IMR-90 (cell line): ENCODE measurements around the gene IQSEC1. TPM values are rescaled to one million over a fixed set of nuclear protein-coding genes. Genes with fewer than 3 reads are reported as not detected.

ENCODE experiments used
- ATAC-seq: fragments of 200-7000 bp; cut with Tn5 transposase; 2 replicates; pipeline ENCODE4 v1.9.1; 2020; ENCODE audit warnings: low read depth, mild to moderate bottlenecking, moderate library complexity
- BruUV-seq: library from RNA; stranded (reverse); fragments of 400-500 nt; replicated peaks from 2 replicates; lab custom pipeline; 2021; lab: Mats Ljungman, UMichigan
- CTCF ChIA-PET: fragments of 300-600 bp; formaldehyde crosslinking; extraction: SDS; loops from one replicate; lab custom pipeline; 2021; ENCODE audit warnings: antibody characterized with exemption; lab: Yijun Ruan, JAX
- POLR2A ChIA-PET: fragments of 300-600 bp; sonication (Branson Sonifier 250); formaldehyde crosslinking; loops from one replicate; lab custom pipeline; 2022; ENCODE audit warnings: antibody characterized with exemption; ENCODE audit not compliant: unreplicated experiment; lab: Charles Lee
- DNase-seq: peaks from one replicate; pipeline ENCODE4 v3.0.0; 2013
- H2AFZ ChIP-seq: replicated peaks from 2 replicates; pipeline ENCODE3; 2013; ENCODE audit warnings: low read length, mild to moderate bottlenecking; ENCODE audit not compliant: poor library complexity
- H2AK5ac ChIP-seq: 2 replicates; pipeline ENCODE4 v1.6.1; 2013; ENCODE audit warnings: low read depth, low read length, inconsistent platforms
- H2AK9ac ChIP-seq: replicated peaks from 2 replicates; pipeline ENCODE3; 2013; ENCODE audit warnings: mild to moderate bottlenecking, low read depth, low read length, moderate library complexity; ENCODE audit not compliant: poor library complexity
- H2BK120ac ChIP-seq: 2 replicates; pipeline ENCODE4 v1.6.1; 2013; ENCODE audit warnings: low read depth, low read length, inconsistent platforms
- H2BK15ac ChIP-seq: 3 replicates; pipeline ENCODE4 v1.6.1; 2013; ENCODE audit warnings: low read depth, low read length, inconsistent platforms
- H2BK20ac ChIP-seq: 2 replicates; pipeline ENCODE4 v1.6.1; 2013; ENCODE audit warnings: low read depth, mild to moderate bottlenecking, inconsistent platforms, low read length, moderate library complexity
- H2BK5ac ChIP-seq: 2 replicates; pipeline ENCODE4 v1.6.1; 2013; ENCODE audit warnings: mild to moderate bottlenecking, low read depth, low read length, inconsistent platforms; ENCODE audit not compliant: poor library complexity, severe bottlenecking
- H3K14ac ChIP-seq: replicated peaks from 2 replicates; pipeline ENCODE4 v1.6.1; 2013; ENCODE audit warnings: low read depth, low read length, inconsistent platforms
- H3K18ac ChIP-seq: 2 replicates; pipeline ENCODE4 v1.6.1; 2013; ENCODE audit warnings: low read depth, low read length, control low read depth
- H3K23ac ChIP-seq: 2 replicates; pipeline ENCODE4 v1.6.1; 2013; ENCODE audit warnings: low read depth, low read length, inconsistent platforms
- H3K27ac ChIP-seq: 2 replicates; pipeline ENCODE4 v1.5.1; 2013; ENCODE audit warnings: mild to moderate bottlenecking, control low read depth, low read length; ENCODE audit not compliant: insufficient read depth
- H3K27me3 ChIP-seq: 2 replicates; pipeline ENCODE4 v1.6.1; 2013; ENCODE audit warnings: low read length; ENCODE audit not compliant: control insufficient read depth, insufficient read depth
- H3K36me3 ChIP-seq: 2 replicates; pipeline ENCODE4 v1.6.1; 2013; ENCODE audit warnings: low read length, mixed read lengths; ENCODE audit not compliant: control insufficient read depth, insufficient read depth
- H3K4ac ChIP-seq: 2 replicates; pipeline ENCODE4 v1.6.1; 2013; ENCODE audit warnings: low read depth, low read length, inconsistent platforms
- H3K4me1 ChIP-seq: 2 replicates; pipeline ENCODE4 v1.6.1; 2013; ENCODE audit warnings: low read length, mixed read lengths; ENCODE audit not compliant: control insufficient read depth, insufficient read depth
- H3K4me2 ChIP-seq: 2 replicates; pipeline ENCODE4 v1.6.1; 2013; ENCODE audit warnings: low read depth, mild to moderate bottlenecking, control low read depth, low read length, moderate library complexity
- H3K4me3 ChIP-seq: 2 replicates; pipeline ENCODE4 v1.5.1; 2013; ENCODE audit warnings: low read depth, mild to moderate bottlenecking, control low read depth, low read length, moderate library complexity; ENCODE audit not compliant: insufficient read depth
- H3K56ac ChIP-seq: 2 replicates; pipeline ENCODE4 v1.6.1; 2013; ENCODE audit warnings: low read length, inconsistent platforms; ENCODE audit not compliant: insufficient read depth; ENCODE audit errors: extremely low read depth
- H3K79me1 ChIP-seq, 2 experiments: 2 replicates each; pipeline ENCODE4 v1.6.1; 2013; ENCODE audit warnings: low read length in 2 of 2, inconsistent platforms in 1 of 2, low read depth in 1 of 2
- H3K9ac ChIP-seq: 2 replicates; pipeline ENCODE4 v1.6.1; 2013; ENCODE audit warnings: low read depth, low read length, control low read depth
- H3K9me1 ChIP-seq: 2 replicates; pipeline ENCODE4 v1.6.1; 2013; ENCODE audit warnings: low read length, inconsistent platforms; ENCODE audit not compliant: insufficient read depth
- H3K9me3 ChIP-seq: 2 replicates; pipeline ENCODE4 v1.6.1; 2013; ENCODE audit warnings: low read length; ENCODE audit not compliant: control insufficient read depth, insufficient read depth
- H4K20me1 ChIP-seq: 2 replicates; pipeline ENCODE4 v1.6.1; 2013; ENCODE audit warnings: low read length, inconsistent platforms; ENCODE audit not compliant: insufficient read depth
- H4K5ac ChIP-seq: 2 replicates; pipeline ENCODE4 v1.6.1; 2013; ENCODE audit warnings: mild to moderate bottlenecking, low read depth, low read length, control low read depth
- H4K8ac ChIP-seq, 2 experiments: 2 replicates each; pipeline ENCODE4 v1.6.1; 2013; ENCODE audit warnings: low read depth in 2 of 2, low read length in 2 of 2, control low read depth in 1 of 2, inconsistent platforms in 1 of 2
- H4K91ac ChIP-seq: 2 replicates; pipeline ENCODE4 v1.6.1; 2013; ENCODE audit warnings: low read depth, low read length, inconsistent platforms; ENCODE audit not compliant: insufficient read depth
- BHLHE40 ChIP-seq: fragments of 150-350 bp; IDR thresholded peaks from 2 replicates; pipeline ENCODE4 v1.6.1; 2016; ENCODE audit warnings: mild to moderate bottlenecking, low read depth, low read length
- CEBPB ChIP-seq: IDR thresholded peaks from 2 replicates; pipeline ENCODE4 v1.6.1; 2012; ENCODE audit warnings: low read depth, low read length, improper control_type of control experiment
- CHD1 ChIP-seq: IDR thresholded peaks from 2 replicates; pipeline ENCODE4 v1.6.1; 2012; ENCODE audit warnings: low read depth, low read length, improper control_type of control experiment
- FOS ChIP-seq: fragments of 150-350 bp; IDR thresholded peaks from 2 replicates; pipeline ENCODE4 v1.6.1; 2016; ENCODE audit warnings: low read depth, low read length
- MAFK ChIP-seq: IDR thresholded peaks from 2 replicates; pipeline ENCODE4 v1.6.1; 2012; ENCODE audit warnings: low read depth, low read length, improper control_type of control experiment
- MXI1 ChIP-seq: IDR thresholded peaks from 2 replicates; pipeline ENCODE4 v1.6.1; 2012; ENCODE audit warnings: low read depth, mild to moderate bottlenecking, low read length, moderate library complexity, borderline replicate concordance
- NFE2L2 ChIP-seq: fragments of 150-350 bp; IDR thresholded peaks from 2 replicates; pipeline ENCODE4 v1.6.1; 2016; ENCODE audit warnings: low read depth, mild to moderate bottlenecking, low read length
- POLR2A ChIP-seq: IDR thresholded peaks from 2 replicates; pipeline ENCODE4 v1.6.1; 2012; ENCODE audit warnings: mild to moderate bottlenecking, low read depth, low read length
- RCOR1 ChIP-seq: IDR thresholded peaks from 2 replicates; pipeline ENCODE4 v1.6.1; 2012; ENCODE audit warnings: mild to moderate bottlenecking, low read length, improper control_type of control experiment; ENCODE audit not compliant: insufficient replicate concordance
- WGBS, 2 experiments: methylation state at CpG; one replicate each; pipeline versions ENCODE4 v1.1.5 to v1.1.7; 2013; ENCODE audit warnings: missing lambda C conversion rate in 2 of 2; ENCODE audit not compliant: insufficient read length in 1 of 2; ENCODE audit errors: extremely low coverage in 2 of 2; 5-methylcytosine and 5-hydroxymethylcytosine counted together
- dilution Hi-C: fragments of 300-500 bp; cut with HindIII; formaldehyde crosslinking; loops from one replicate; pipeline ENCODE4 v1.14.3; 2018; ENCODE audit warnings: low sequenced_read_pairs; ENCODE audit not compliant: unreplicated experiment
- in situ Hi-C: fragments of 300-500 bp; cut with MboI; formaldehyde crosslinking; loops from 3 replicates; pipeline ENCODE4 v1.14.3; 2019; ENCODE audit warnings: low sequenced_read_pairs, inconsistent platforms, mixed read lengths
- intact Hi-C: fragments of 100-400 bp; cut with micrococcal nuclease; formaldehyde crosslinking; loops from 2 replicates; pipeline ENCODE4 v1.10.0; 2022
- polyA plus RNA-seq, 3 experiments: library from polyadenylated mRNA; depleted of rRNA; stranded (reverse); fragments of >200 nt; gene quantifications; 2 replicates each; pipeline ENCODE4 v1.2.3, GENCODE V29; 2012; ENCODE audit warnings: low replicate concordance in 1 of 3
- total RNA-seq: library from RNA; depleted of rRNA; stranded (reverse); fragments of >200 nt; gene quantifications from 2 replicates; pipeline ENCODE4 v1.2.3, GENCODE V29; 2012
- TF ChIP-seq, protein P1 (sequence below): conservative IDR thresholded peaks from 2 replicates; pipeline ENCODE4 v1.5.1; 2012; ENCODE audit warnings: mild to moderate bottlenecking, low read depth, low read length, improper control_type of control experiment
- TF ChIP-seq, protein P2 (sequence below): fragments of 150-350 bp; IDR thresholded peaks from 2 replicates; pipeline ENCODE4 v1.6.1; 2017; ENCODE audit warnings: mild to moderate bottlenecking, antibody characterized with exemption, low read length, low read depth

IQSEC1 gene
- total and polyA plus RNA-seq, 2 of the 4 experiments (the other 2 are of a cell fraction) = 5.9 to 11.9 TPM

DNA sequence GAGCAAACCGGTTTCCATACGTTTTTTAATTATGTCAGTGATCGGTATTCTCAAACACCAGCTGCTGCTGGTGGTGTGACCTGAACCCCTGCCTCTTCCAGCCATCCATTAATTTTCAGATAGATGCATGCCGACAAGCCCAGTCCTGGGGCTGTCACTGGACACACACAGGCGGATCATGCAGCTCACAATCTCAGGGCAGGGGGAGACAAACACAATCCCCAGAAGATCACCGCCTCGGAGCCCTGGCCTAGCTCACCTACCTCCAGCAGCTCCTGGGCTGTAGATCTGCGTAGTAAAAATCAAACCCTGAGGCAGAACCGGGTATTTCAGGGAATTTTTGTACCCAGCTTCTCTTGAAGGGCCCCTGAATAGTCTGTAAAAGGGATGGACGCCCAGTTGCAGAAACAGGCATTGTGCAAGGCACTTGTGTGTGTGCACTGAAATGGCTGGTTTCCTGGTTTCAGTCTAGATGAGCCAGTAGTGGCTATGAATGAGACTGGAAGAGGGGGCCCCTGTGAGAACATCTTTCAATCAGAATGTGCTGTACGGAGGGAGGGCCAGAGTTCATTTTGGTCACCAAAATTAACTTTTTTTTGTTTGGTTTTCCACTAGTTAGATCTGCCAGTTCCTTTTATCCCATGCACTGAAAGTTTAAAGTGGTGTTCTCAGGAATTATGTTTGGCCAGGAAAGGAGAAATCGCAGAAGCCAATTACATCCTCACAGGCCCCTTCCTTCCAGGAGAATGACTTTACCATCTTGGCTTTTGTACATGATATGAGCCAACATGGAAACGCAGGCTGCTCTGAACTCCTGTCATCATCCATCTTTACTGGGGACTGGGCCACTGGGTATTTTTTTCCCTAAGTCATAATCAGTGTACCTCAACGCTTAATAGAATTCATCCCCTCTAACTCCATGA, 176.9 kb downstream of the IQSEC1 start:
- intact Hi-C loops (loop anchor here (10.0 kb wide), 1 partner anchor 88 kb away; no protein-coding TSS in a partner anchor), dilution Hi-C loops (no loop called here), in situ Hi-C loops (loop anchor here (25.0 kb wide), 1 partner anchor 759 kb away; no protein-coding TSS in a partner anchor)
- H2BK20ac ChIP-seq = no peak overlapping the region
- H3K9ac ChIP-seq = no peak overlapping the region
- no peak overlapping the region for H3K56ac ChIP-seq
- no peak overlapping the region for H2BK15ac ChIP-seq
- no peaks in the 10 kb centered on the region for H3K4me1 ChIP-seq
- H3K27me3 ChIP-seq = no peaks in the 10 kb centered on the region
- ATAC-seq = peak; percentile 12
- H4K5ac ChIP-seq = no peak overlapping the region
- no peak overlapping the region for H2AK9ac ChIP-seq
- no peak overlapping the region for H4K91ac ChIP-seq
- no peak overlapping the region for H2BK5ac ChIP-seq
- no peak overlapping the region for H2AFZ ChIP-seq
- no peaks in the 10 kb centered on the region for H3K79me1 ChIP-seq
- ChIA-PET POLR2A (no interaction called here), CTCF (interaction anchor here (1.2 kb wide), 1 partner anchor 51 kb away, joined by 3 read pairs; no protein-coding TSS in a partner anchor)
- H4K8ac ChIP-seq = no peak overlapping the region
- no peaks in the 10 kb centered on the region for H3K9me1 ChIP-seq
- H3K4me3 ChIP-seq = no peak overlapping the region
- no peaks in the 10 kb centered on the region for H3K9me3 ChIP-seq
- DNase-seq = peak; percentile 8
- no peak overlapping the region for H3K23ac ChIP-seq
- H3K27ac ChIP-seq = no peak overlapping the region
- no peak overlapping the region for H3K4me2 ChIP-seq
- H2AK5ac ChIP-seq = no peak overlapping the region
- H3K36me3 ChIP-seq = peaks cover 17% of the 10 kb centered on the region
- H3K14ac ChIP-seq = no peak overlapping the region
- TF ChIP-seq MAFK (no peak), MXI1 (no peak), BHLHE40 (no peak), NFE2L2 (no peak), RCOR1 (no peak), CHD1 (no peak), CEBPB (no peak), POLR2A (no peak), FOS (no peak)
- TF ChIP-seq, protein P1, sequence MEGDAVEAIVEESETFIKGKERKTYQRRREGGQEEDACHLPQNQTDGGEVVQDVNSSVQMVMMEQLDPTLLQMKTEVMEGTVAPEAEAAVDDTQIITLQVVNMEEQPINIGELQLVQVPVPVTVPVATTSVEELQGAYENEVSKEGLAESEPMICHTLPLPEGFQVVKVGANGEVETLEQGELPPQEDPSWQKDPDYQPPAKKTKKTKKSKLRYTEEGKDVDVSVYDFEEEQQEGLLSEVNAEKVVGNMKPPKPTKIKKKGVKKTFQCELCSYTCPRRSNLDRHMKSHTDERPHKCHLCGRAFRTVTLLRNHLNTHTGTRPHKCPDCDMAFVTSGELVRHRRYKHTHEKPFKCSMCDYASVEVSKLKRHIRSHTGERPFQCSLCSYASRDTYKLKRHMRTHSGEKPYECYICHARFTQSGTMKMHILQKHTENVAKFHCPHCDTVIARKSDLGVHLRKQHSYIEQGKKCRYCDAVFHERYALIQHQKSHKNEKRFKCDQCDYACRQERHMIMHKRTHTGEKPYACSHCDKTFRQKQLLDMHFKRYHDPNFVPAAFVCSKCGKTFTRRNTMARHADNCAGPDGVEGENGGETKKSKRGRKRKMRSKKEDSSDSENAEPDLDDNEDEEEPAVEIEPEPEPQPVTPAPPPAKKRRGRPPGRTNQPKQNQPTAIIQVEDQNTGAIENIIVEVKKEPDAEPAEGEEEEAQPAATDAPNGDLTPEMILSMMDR = no peak
- TF ChIP-seq, protein P2, sequence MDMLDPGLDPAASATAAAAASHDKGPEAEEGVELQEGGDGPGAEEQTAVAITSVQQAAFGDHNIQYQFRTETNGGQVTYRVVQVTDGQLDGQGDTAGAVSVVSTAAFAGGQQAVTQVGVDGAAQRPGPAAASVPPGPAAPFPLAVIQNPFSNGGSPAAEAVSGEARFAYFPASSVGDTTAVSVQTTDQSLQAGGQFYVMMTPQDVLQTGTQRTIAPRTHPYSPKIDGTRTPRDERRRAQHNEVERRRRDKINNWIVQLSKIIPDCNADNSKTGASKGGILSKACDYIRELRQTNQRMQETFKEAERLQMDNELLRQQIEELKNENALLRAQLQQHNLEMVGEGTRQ = no peak
- H4K20me1 ChIP-seq = no peaks in the 10 kb centered on the region
- 50% methylated on average over 2 of the region's 14 CpGs; no CpG with 5 or more reads in 1 of the 2 experiments for WGBS, 2 experiments
- no peak overlapping the region for H2BK120ac ChIP-seq
- H3K18ac ChIP-seq = no peak overlapping the region
- H3K4ac ChIP-seq = no peak overlapping the region
- BruUV-seq = no TSS peak
